Nephron progenitor cell (in vitro differentiated cells): ENCODE data around the gene SELENOS.

Experiments used
- DNase-seq: peaks from one replicate; pipeline ENCODE4 v3.0.0; 2021
- H3K27ac Mint-ChIP-seq: 2 replicates; pipeline ENCODE4 v1.8.0; 2021; ENCODE audit warnings: mild to moderate bottlenecking, moderate library complexity, mixed read lengths
- H3K27me3 Mint-ChIP-seq: 2 replicates; pipeline ENCODE4 v1.8.0; 2021; ENCODE audit warnings: mild to moderate bottlenecking, low read depth, mixed read lengths; ENCODE audit not compliant: poor library complexity
- H3K36me3 Mint-ChIP-seq: 2 replicates; pipeline ENCODE4 v1.8.0; 2021; ENCODE audit warnings: low read depth, mixed read lengths
- H3K4me1 Mint-ChIP-seq: 2 replicates; pipeline ENCODE4 v1.8.0; 2021; ENCODE audit warnings: mixed read lengths
- H3K4me3 Mint-ChIP-seq: 2 replicates; pipeline ENCODE4 v1.8.0; 2021; ENCODE audit warnings: mild to moderate bottlenecking, moderate library complexity, mixed read lengths
- H3K9me3 Mint-ChIP-seq: 2 replicates; pipeline ENCODE4 v1.8.0; 2021; ENCODE audit warnings: mild to moderate bottlenecking, moderate library complexity, mixed read lengths
- TF ChIP-seq, protein P1 (sequence below): fragments of 200-600 bp; sonication (generic); IDR thresholded peaks from 2 replicates; pipeline ENCODE4 v1.5.0; 2021; ENCODE audit warnings: antibody characterized with exemption

The SELENOS gene

DNA sequence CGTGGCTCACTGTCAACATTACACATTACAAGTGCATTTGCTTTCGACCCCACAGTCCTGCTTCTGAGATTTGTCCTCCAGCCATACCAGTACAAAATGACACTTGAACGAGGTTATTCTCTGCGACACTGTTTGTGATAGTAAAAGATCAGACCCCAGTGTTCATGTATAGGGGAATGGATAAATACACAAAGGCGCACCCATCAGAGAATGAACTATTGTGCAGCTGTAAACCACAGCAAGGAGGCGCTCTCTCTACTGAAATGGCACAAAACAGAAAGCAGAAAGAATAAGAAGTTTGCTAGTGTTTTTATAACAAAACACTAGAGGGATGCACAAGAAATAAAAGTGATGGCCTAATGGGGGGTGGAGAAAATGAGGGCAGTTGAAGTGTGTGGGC is 20.5 kb downstream of the SELENOS start:
- DNase-seq = no peak
- Mint-ChIP-seq H3K4me3 (no peak overlapping the region), H3K27ac (no peak overlapping the region), H3K27me3 (no peaks in the 10 kb centered on the region), H3K4me1 (peaks cover 54% of the 10 kb centered on the region), H3K36me3 (no peaks in the 10 kb centered on the region), H3K9me3 (no peaks in the 10 kb centered on the region)
- TF ChIP-seq, protein P1, sequence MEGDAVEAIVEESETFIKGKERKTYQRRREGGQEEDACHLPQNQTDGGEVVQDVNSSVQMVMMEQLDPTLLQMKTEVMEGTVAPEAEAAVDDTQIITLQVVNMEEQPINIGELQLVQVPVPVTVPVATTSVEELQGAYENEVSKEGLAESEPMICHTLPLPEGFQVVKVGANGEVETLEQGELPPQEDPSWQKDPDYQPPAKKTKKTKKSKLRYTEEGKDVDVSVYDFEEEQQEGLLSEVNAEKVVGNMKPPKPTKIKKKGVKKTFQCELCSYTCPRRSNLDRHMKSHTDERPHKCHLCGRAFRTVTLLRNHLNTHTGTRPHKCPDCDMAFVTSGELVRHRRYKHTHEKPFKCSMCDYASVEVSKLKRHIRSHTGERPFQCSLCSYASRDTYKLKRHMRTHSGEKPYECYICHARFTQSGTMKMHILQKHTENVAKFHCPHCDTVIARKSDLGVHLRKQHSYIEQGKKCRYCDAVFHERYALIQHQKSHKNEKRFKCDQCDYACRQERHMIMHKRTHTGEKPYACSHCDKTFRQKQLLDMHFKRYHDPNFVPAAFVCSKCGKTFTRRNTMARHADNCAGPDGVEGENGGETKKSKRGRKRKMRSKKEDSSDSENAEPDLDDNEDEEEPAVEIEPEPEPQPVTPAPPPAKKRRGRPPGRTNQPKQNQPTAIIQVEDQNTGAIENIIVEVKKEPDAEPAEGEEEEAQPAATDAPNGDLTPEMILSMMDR = no peak

DNA sequence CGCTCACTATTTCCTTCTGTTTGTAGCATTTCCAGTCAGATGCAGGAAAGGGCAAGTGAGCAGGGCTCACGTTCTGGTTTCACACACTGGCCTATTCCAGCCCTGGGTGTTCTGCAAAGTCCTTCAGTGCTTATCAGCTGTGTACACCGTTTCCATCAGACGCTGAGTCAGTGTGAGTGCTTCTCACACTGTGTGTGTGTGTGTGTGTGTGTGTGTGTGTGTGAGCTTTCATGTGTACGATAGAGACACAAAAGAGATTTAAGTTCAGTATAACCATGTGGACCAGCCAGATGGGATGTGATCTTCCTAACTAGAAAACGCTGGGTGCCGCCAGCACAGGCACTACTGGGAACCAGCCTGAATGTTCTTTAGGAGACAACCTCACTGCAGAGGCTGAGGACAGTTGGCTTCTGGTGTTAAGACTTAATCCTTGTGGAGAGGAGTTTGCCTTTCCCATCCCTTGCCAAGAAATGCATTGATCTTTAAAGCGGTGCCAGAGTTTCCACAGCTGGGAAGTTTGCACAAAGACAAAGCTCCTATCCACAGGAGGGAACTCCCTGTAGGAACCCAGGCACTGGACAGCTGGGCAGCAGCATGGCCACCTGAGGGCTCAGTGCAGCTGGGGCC is 21.6 kb downstream of the SELENOS start:
- no peak for DNase-seq
- Mint-ChIP-seq H3K36me3 (no peaks in the 10 kb centered on the region), H3K27ac (no peak overlapping the region), H3K4me1 (peaks cover 55% of the 10 kb centered on the region), H3K9me3 (no peaks in the 10 kb centered on the region), H3K27me3 (no peaks in the 10 kb centered on the region), H3K4me3 (no peak overlapping the region)
- TF ChIP-seq, protein P1 = no peak

- no peaks in the 10 kb centered on the region for H3K27me3 Mint-ChIP-seq
- H3K4me1 Mint-ChIP-seq = peaks cover 59% of the 10 kb centered on the region
Measured at GRCh38 chr15:101255051-101255395, 22.3 kb downstream of the SELENOS start.

DNA sequence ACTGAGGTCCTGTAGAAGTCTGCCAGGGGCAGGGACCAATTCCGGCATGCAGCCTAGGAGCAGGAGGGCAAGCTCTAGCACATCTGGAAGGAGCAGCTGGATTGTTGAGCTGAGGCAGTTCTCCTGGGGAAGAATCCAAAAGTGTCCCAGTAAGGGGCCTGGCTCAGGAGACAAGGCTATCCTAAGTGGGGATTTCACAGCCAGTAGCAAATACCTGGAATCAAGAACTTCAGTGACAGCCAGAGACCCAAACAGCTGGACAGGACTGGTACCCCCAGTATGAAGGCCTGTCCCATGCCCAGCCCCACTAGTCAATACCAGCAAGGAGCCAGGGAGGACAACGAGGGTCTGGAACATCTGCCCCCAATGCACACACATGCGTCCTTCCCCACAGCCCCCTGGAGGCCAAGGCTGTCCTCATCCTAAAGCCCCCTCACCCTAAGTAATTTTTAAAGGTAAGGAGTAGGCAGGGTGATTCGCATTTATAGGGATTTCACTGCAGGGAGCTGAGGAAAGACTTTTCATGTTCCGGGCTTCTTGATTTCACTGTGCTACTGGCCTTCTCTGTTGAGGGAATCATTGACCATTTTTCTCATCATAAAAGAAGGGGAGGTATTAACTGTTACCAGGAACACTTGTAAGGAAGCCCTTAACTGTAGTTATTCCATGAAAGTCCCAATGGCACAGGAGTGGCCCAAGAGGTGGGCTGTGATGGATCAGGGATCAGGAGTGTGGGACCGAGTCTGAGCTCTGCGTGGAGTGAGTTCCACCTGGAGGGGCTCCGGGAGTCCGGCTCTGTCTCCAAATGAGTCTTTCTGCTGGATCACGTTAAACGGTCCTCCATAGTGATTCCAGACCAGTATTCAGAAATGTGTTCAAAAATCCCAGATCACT is 22.9 kb downstream of the SELENOS start:
- Mint-ChIP-seq H3K27me3 (no peaks in the 10 kb centered on the region), H3K27ac (no peak overlapping the region), H3K4me1 (peaks cover 61% of the 10 kb centered on the region), H3K36me3 (peaks cover under 1% of the 10 kb centered on the region), H3K9me3 (no peaks in the 10 kb centered on the region), H3K4me3 (no peak overlapping the region)
- no peak for DNase-seq
- TF ChIP-seq, protein P1 = no peak

More at GRCh38 chr15:101255051-101255395, 22.3 kb downstream of the SELENOS start:
- Mint-ChIP-seq H3K27ac (no peak overlapping the region), H3K9me3 (no peaks in the 10 kb centered on the region), H3K36me3 (no peaks in the 10 kb centered on the region), H3K4me3 (no peak overlapping the region)
- DNase-seq = no peak
- TF ChIP-seq, protein P1 = no peak

DNA sequence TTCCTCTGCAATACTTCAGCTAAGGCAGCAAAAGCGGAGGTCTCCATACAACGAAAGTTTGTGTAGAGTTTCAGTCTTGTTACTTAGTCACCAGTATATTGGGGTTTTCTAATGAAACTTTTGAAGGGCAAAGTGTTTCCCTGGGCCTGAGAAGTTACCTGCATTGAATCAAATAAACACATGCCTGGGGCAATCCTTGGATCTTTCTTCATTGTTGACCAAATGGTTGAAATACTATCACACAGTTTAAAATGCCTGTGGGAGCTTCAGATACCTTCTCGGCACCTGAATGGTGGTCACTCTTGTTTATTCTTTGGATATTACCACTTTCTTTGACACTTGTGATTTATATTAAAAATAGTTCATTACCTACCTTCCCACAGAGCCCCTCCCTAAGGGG is 24.4 kb downstream of the SELENOS start:
- Mint-ChIP-seq H3K9me3 (no peaks in the 10 kb centered on the region), H3K4me1 (peaks cover 57% of the 10 kb centered on the region), H3K27ac (no peak overlapping the region), H3K4me3 (peak overlapping the region; percentile 92), H3K36me3 (peaks cover 6% of the 10 kb centered on the region), H3K27me3 (no peaks in the 10 kb centered on the region)
- DNase-seq = no peak
- TF ChIP-seq, protein P1 = no peak
